HepG2 (cell line): Measurements from ENCODE around the gene FGGY. TPM values are rescaled to one million over a fixed set of nuclear protein-coding genes. Genes with fewer than 3 reads are reported as not detected.
A peak's percentile ranks its signal among the peaks of the same experiment; 100 is the strongest.

Source experiments
- ATF1 ChIP-seq: IDR thresholded peaks from 2 replicates; pipeline ENCODE4 v1.6.1; 2016; ENCODE audit warnings: mild to moderate bottlenecking, control low read depth
- EP300 ChIP-seq, 3 experiments: sonication (generic) in 1 of 3; formaldehyde crosslinking in 1 of 3; IDR thresholded peaks; 2 replicates each; pipeline versions ENCODE4 v1.5.1 to v1.6.1; 2011 to 2020; ENCODE audit warnings: low read depth in 2 of 3, low read length in 2 of 3, borderline replicate concordance in 1 of 3, improper control_type of control experiment in 1 of 3, mild to moderate bottlenecking in 1 of 3, missing genetic modification reagents in 1 of 3, moderate library complexity in 1 of 3
- GABPB1 ChIP-seq: IDR thresholded peaks from 2 replicates; pipeline ENCODE4 v1.6.1; 2016; ENCODE audit warnings: mild to moderate bottlenecking, missing genetic modification reagents, moderate library complexity, missing compliant biosample characterization
- HMG20A ChIP-seq: IDR thresholded peaks from 2 replicates; pipeline ENCODE4 v1.6.1; 2016; ENCODE audit warnings: borderline replicate concordance
- HNRNPK ChIP-seq: fragments of 200-400 bp; formaldehyde crosslinking; IDR thresholded peaks from 2 replicates; pipeline ENCODE4 v1.6.1; 2018; ENCODE audit warnings: low read length, low read depth, moderate library complexity, mild to moderate bottlenecking; ENCODE audit not compliant: poor library complexity, severe bottlenecking
- ISX ChIP-seq: sonication (generic); formaldehyde crosslinking; conservative IDR thresholded peaks from 2 replicates; pipeline ENCODE4 v1.5.0; 2020; ENCODE audit warnings: missing genetic modification reagents
- KLF13 ChIP-seq: sonication (generic); formaldehyde crosslinking; IDR thresholded peaks from 2 replicates; pipeline ENCODE4 v1.4.0; 2020; ENCODE audit warnings: mild to moderate bottlenecking, missing genetic modification reagents
- MED8 ChIP-seq: sonication (generic); formaldehyde crosslinking; IDR thresholded peaks from 2 replicates; pipeline ENCODE4 v1.8.1; 2023; ENCODE audit warnings: mild to moderate bottlenecking, missing genetic modification reagents; ENCODE audit not compliant: insufficient replicate concordance
- NCOR1 ChIP-seq: fragments of 200-600 bp; sonication (generic); IDR thresholded peaks from 2 replicates; pipeline ENCODE4 v1.7.0; 2017; ENCODE audit warnings: antibody characterized with exemption, low read length, borderline replicate concordance
- NONO ChIP-seq, 2 experiments: fragments of 450-650 bp in 1 of 2; sonication (generic) in 1 of 2; formaldehyde crosslinking in 1 of 2; IDR thresholded peaks in 1 of 2; conservative IDR thresholded peaks in 1 of 2; 2 replicates each; pipeline versions ENCODE4 v1.6.1 to v1.8.0; 2017 to 2022; ENCODE audit warnings: mild to moderate bottlenecking in 1 of 2, missing genetic modification reagents in 1 of 2, moderate library complexity in 1 of 2
- NR2F6 ChIP-seq, 2 experiments: IDR thresholded peaks; 2 replicates each; pipeline ENCODE4 v1.6.1; 2016; ENCODE audit warnings: antibody characterized with exemption in 1 of 2, mild to moderate bottlenecking in 1 of 2
- PHF21A ChIP-seq: sonication (generic); formaldehyde crosslinking; IDR thresholded peaks from 2 replicates; pipeline ENCODE4 v1.5.0; 2020; ENCODE audit warnings: mild to moderate bottlenecking, missing genetic modification reagents
- PRMT3 ChIP-seq: sonication (generic); formaldehyde crosslinking; IDR thresholded peaks from 2 replicates; pipeline ENCODE4 v1.8.1; 2022; ENCODE audit warnings: low read depth, mild to moderate bottlenecking, moderate library complexity, missing genetic modification reagents, borderline replicate concordance
- RARA ChIP-seq: IDR thresholded peaks from 2 replicates; pipeline ENCODE4 v1.6.1; 2016; ENCODE audit warnings: missing genetic modification reagents, missing compliant biosample characterization
- SAP130 ChIP-seq: IDR thresholded peaks from 2 replicates; pipeline ENCODE4 v1.6.1; 2016; ENCODE audit warnings: low read depth
- SOX5 ChIP-seq: IDR thresholded peaks from 2 replicates; pipeline ENCODE4 v1.6.1; 2016; ENCODE audit warnings: borderline replicate concordance
- TCF7 ChIP-seq: sonication (generic); IDR thresholded peaks from 2 replicates; pipeline ENCODE4 v1.6.1; 2016; ENCODE audit warnings: antibody characterized with exemption, low read depth
- ZBTB7B ChIP-seq: sonication (generic); formaldehyde crosslinking; IDR thresholded peaks from 2 replicates; pipeline ENCODE4 v1.4.0; 2020; ENCODE audit warnings: missing genetic modification reagents
- ZFP62 ChIP-seq: sonication (generic); formaldehyde crosslinking; IDR thresholded peaks from 2 replicates; pipeline ENCODE4 v1.4.0; 2020; ENCODE audit warnings: missing genetic modification reagents
- ZNF234 ChIP-seq: sonication (generic); formaldehyde crosslinking; conservative IDR thresholded peaks from 2 replicates; pipeline ENCODE4 v1.5.1; 2020; ENCODE audit warnings: mild to moderate bottlenecking, missing genetic modification reagents
- ZNF274 ChIP-seq: sonication (generic); formaldehyde crosslinking; IDR thresholded peaks from 2 replicates; pipeline ENCODE4 v1.5.1; 2020; ENCODE audit warnings: mild to moderate bottlenecking, missing genetic modification reagents
- ZNF292 ChIP-seq: sonication (generic); formaldehyde crosslinking; IDR thresholded peaks from 2 replicates; pipeline ENCODE4 v1.8.1; 2022; ENCODE audit warnings: mild to moderate bottlenecking, low read depth, missing genetic modification reagents, borderline replicate concordance
- ZNF431 ChIP-seq: sonication (generic); formaldehyde crosslinking; IDR thresholded peaks from 2 replicates; pipeline ENCODE4 v1.9.0; 2022; ENCODE audit warnings: missing genetic modification reagents, low read depth, mild to moderate bottlenecking, borderline replicate concordance
- polyA plus RNA-seq, 8 experiments: library from polyadenylated mRNA; depleted of rRNA in 3 of 8; stranded (reverse) in 7 of 8; unstranded in 1 of 8; fragments of >200 nt; fragmentation: Illumina TruSeq in 4 of 8; extraction: Trizol in 4 of 8; gene quantifications; 2 replicates each; pipeline versions ENCODE4 v1.2.1 to v1.2.3, GENCODE V29; 2011 to 2016; ENCODE audit warnings: low read depth in 4 of 8, missing spikeins in 1 of 8, mixed read lengths in 1 of 8; ENCODE audit not compliant: insufficient read depth in 1 of 8
- total RNA-seq, 5 experiments: library from RNA; depleted of rRNA; stranded (reverse); fragments of >200 nt; fragmentation: Illumina TruSeq; extraction: Trizol; gene quantifications; 2 replicates each; pipeline ENCODE4 v1.2.3, GENCODE V29; 2016; ENCODE audit warnings: low read depth in 1 of 5
- TF ChIP-seq, protein P1 (sequence below): sonication (generic); formaldehyde crosslinking; IDR thresholded peaks from 2 replicates; pipeline ENCODE4 v1.5.0; 2020; ENCODE audit warnings: mild to moderate bottlenecking, missing genetic modification reagents, moderate library complexity
- TF ChIP-seq, protein P2 (sequence below): sonication (generic); formaldehyde crosslinking; IDR thresholded peaks from 2 replicates; pipeline ENCODE4 v1.5.0; 2020; ENCODE audit warnings: mild to moderate bottlenecking, missing genetic modification reagents

Gene FGGY
- total and polyA plus RNA-seq, 2 of the 13 experiments (the other 11 are each of a cell fraction or from before 2014, with no cell fraction given) = 15.7 to 27.5 TPM

DNA sequence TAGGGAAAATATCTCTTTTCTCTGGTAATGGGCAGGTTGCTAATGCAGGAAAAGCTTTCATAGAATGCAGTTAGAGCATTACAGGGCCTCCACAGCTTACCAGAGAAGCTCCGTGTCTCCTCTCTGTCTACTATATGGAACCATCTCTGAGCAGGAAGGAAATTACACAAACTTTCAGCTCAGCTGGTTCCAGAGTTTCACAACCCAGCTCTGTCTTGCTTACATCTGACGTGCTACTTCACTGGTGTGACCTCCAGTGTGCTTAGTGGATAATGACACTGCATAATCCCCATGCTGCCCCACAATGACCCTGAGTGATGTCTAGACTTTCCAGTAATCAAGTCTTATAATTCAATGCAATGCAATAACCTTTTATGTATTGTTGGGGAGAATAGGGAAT lies 4.3 kb upstream of the FGGY start (continued):
- TF ChIP-seq ZNF431 (CRISPR knock-in tag) = no peak
- peak; percentile 43; the same call in 1 of the 2 replicates for TF ChIP-seq ZNF292 (CRISPR knock-in tag)
- TF ChIP-seq PHF21A (CRISPR knock-in tag) = no peak
- TF ChIP-seq ZNF234 (CRISPR knock-in tag) = no peak
- TF ChIP-seq EP300 (IDR thresholded peaks at IDR 0.05; ENCODE audit: low read depth in 2 of 2, low read length in 2 of 2) = peak in 1 of 2 experiments; percentile 71; a peak in 2 of 4 replicates
- peak; percentile 37; the same call in 1 of the 2 replicates for TF ChIP-seq EP300 (CRISPR knock-in tag; IDR thresholded peaks at IDR 0.05; ENCODE audit: borderline replicate concordance)
- peak; percentile 38; the same call in 1 of the 2 replicates for TF ChIP-seq ATF1
- no peak for TF ChIP-seq ZNF274
- TF ChIP-seq RARA (CRISPR knock-in tag) = peak; percentile 90
- peak; percentile 85 for TF ChIP-seq SAP130 (CRISPR knock-in tag)
- peak; percentile 66; the same call in 1 of the 2 replicates for TF ChIP-seq NCOR1
- TF ChIP-seq ZBTB7B (CRISPR knock-in tag) = no peak
- TF ChIP-seq PRMT3 (CRISPR knock-in tag) = no peak
- TF ChIP-seq, protein P1, sequence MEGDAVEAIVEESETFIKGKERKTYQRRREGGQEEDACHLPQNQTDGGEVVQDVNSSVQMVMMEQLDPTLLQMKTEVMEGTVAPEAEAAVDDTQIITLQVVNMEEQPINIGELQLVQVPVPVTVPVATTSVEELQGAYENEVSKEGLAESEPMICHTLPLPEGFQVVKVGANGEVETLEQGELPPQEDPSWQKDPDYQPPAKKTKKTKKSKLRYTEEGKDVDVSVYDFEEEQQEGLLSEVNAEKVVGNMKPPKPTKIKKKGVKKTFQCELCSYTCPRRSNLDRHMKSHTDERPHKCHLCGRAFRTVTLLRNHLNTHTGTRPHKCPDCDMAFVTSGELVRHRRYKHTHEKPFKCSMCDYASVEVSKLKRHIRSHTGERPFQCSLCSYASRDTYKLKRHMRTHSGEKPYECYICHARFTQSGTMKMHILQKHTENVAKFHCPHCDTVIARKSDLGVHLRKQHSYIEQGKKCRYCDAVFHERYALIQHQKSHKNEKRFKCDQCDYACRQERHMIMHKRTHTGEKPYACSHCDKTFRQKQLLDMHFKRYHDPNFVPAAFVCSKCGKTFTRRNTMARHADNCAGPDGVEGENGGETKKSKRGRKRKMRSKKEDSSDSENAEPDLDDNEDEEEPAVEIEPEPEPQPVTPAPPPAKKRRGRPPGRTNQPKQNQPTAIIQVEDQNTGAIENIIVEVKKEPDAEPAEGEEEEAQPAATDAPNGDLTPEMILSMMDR (CRISPR knock-in tag) = peak; percentile 49
- peak; percentile 62; the same call in 1 of the 2 replicates for TF ChIP-seq SOX5 (CRISPR knock-in tag)
- TF ChIP-seq, protein P2, sequence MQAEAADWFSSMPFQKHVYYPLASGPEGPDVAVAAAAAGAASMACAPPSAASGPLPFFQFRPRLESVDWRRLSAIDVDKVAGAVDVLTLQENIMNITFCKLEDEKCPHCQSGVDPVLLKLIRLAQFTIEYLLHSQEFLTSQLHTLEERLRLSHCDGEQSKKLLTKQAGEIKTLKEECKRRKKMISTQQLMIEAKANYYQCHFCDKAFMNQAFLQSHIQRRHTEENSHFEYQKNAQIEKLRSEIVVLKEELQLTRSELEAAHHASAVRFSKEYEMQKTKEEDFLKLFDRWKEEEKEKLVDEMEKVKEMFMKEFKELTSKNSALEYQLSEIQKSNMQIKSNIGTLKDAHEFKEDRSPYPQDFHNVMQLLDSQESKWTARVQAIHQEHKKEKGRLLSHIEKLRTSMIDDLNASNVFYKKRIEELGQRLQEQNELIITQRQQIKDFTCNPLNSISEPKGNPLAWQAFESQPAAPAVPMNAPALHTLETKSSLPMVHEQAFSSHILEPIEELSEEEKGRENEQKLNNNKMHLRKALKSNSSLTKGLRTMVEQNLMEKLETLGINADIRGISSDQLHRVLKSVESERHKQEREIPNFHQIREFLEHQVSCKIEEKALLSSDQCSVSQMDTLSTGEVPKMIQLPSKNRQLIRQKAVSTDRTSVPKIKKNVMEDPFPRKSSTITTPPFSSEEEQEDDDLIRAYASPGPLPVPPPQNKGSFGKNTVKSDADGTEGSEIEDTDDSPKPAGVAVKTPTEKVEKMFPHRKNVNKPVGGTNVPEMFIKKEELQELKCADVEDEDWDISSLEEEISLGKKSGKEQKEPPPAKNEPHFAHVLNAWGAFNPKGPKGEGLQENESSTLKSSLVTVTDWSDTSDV (CRISPR knock-in tag) = no peak
- TF ChIP-seq ISX = no peak
- no peak for TF ChIP-seq MED8 (CRISPR knock-in tag)
- TF ChIP-seq KLF13 (CRISPR knock-in tag) = no peak
- no peak for TF ChIP-seq ZFP62 (CRISPR knock-in tag)
- TF ChIP-seq TCF7 = peak; percentile 29; the same call in 1 of the 2 replicates
- TF ChIP-seq NR2F6 (IDR thresholded peaks at IDR 0.05) = 0 out of 2 replicates have a peak, but pooled peaks have one; percentile 39
- TF ChIP-seq NR2F6 (CRISPR knock-in tag; IDR thresholded peaks at IDR 0.05) = peak; percentile 68
- TF ChIP-seq NONO (IDR thresholded peaks at IDR 0.05) = no peak
- no peak for TF ChIP-seq NONO (CRISPR knock-in tag; conservative IDR thresholded peaks at IDR 0.05)
- no peak for TF ChIP-seq HNRNPK
- TF ChIP-seq HMG20A (CRISPR knock-in tag) = peak; percentile 60; the same call in 1 of the 2 replicates
- TF ChIP-seq GABPB1 (CRISPR knock-in tag) = peak; percentile 16; the same call in 1 of the 2 replicates
